NT2/D1 (cell line): ENCODE results near the gene PDZD8.

Experiments
- DNase-seq: peaks from one replicate; pipeline ENCODE4 v3.0.0-alpha.2; 2011; ENCODE audit warnings: low read depth, low spot score
- H3K27me3 ChIP-seq: 2 replicates; pipeline ENCODE4 v1.6.0; 2011; ENCODE audit warnings: mild to moderate bottlenecking; ENCODE audit not compliant: insufficient read length, insufficient read depth
- H3K36me3 ChIP-seq: 2 replicates; pipeline ENCODE4 v1.6.1; 2011; ENCODE audit warnings: mild to moderate bottlenecking, low read length, mixed read lengths; ENCODE audit not compliant: insufficient read depth, insufficient read length
- H3K4me1 ChIP-seq: 2 replicates; pipeline ENCODE4 v1.5.1; 2011; ENCODE audit not compliant: insufficient read depth, insufficient read length
- H3K4me3 ChIP-seq: 2 replicates; pipeline ENCODE4 v1.5.1; 2011; ENCODE audit warnings: low read depth; ENCODE audit not compliant: insufficient read length
- H3K9ac ChIP-seq: 2 replicates; pipeline ENCODE4 v1.6.0; 2011; ENCODE audit warnings: low read depth; ENCODE audit not compliant: insufficient read length
- H3K9me3 ChIP-seq: 2 replicates; pipeline ENCODE4 v1.5.1; 2011; ENCODE audit warnings: mild to moderate bottlenecking, low read length; ENCODE audit not compliant: insufficient read depth
- SUZ12 ChIP-seq: IDR thresholded peaks from 2 replicates; pipeline ENCODE4 v1.6.1; 2011; ENCODE audit not compliant: insufficient read length, insufficient read depth; ENCODE audit errors: extremely low read depth
- YY1 ChIP-seq: IDR thresholded peaks from 2 replicates; pipeline ENCODE4 v1.6.1; 2011; ENCODE audit not compliant: insufficient read length, insufficient read depth
- ZNF274 ChIP-seq: IDR thresholded peaks from 2 replicates; pipeline ENCODE4 v1.6.1; 2011; ENCODE audit warnings: mild to moderate bottlenecking, low read depth, low read length

PDZD8 gene

GRCh38 chr10:117386805-117387204 lies 11.6 kb upstream of the PDZD8 start:
- no peak for DNase-seq
- H3K4me3 ChIP-seq: no peak overlapping the region
- no peaks in the 10 kb centered on the region for H3K4me1 ChIP-seq
- TF ChIP-seq ZNF274 (no peak), YY1 (no peak), SUZ12 (no peak)
- no peaks in the 10 kb centered on the region for H3K9me3 ChIP-seq
- H3K9ac ChIP-seq: no peak overlapping the region
- H3K36me3 ChIP-seq: no peaks in the 10 kb centered on the region
- H3K27me3 ChIP-seq: no peaks in the 10 kb centered on the region

GRCh38 chr10:117382861-117383260 lies 7.6 kb upstream of the PDZD8 start:
- H3K4me1 ChIP-seq: no peaks in the 10 kb centered on the region
- H3K9me3 ChIP-seq: no peaks in the 10 kb centered on the region
- H3K36me3 ChIP-seq: no peaks in the 10 kb centered on the region
- no peaks in the 10 kb centered on the region for H3K27me3 ChIP-seq
- no peak overlapping the region for H3K9ac ChIP-seq
- DNase-seq: no peak
- TF ChIP-seq SUZ12: no peak
- TF ChIP-seq YY1: no peak
- no peak for TF ChIP-seq ZNF274
- H3K4me3 ChIP-seq: no peak overlapping the region

GRCh38 chr10:117374506-117375359 lies 507 bp downstream of the PDZD8 start:
- TF ChIP-seq SUZ12 (no peak), ZNF274 (no peak), YY1 (no peak)
- Histone ChIP-seq H3K9me3 (no peaks in the 10 kb centered on the region), H3K36me3 (no peaks in the 10 kb centered on the region), H3K4me1 (peaks cover 2% of the 10 kb centered on the region), H3K4me3 (peak overlapping the region; percentile 77), H3K27me3 (no peaks in the 10 kb centered on the region), H3K9ac (peak overlapping the region; percentile 90)
- no peak for DNase-seq

GRCh38 chr10:117373823-117374505 lies 1.3 kb downstream of the PDZD8 start:
- Histone ChIP-seq H3K36me3 (no peaks in the 10 kb centered on the region), H3K27me3 (no peaks in the 10 kb centered on the region), H3K9me3 (no peaks in the 10 kb centered on the region), H3K4me1 (peaks cover 2% of the 10 kb centered on the region), H3K4me3 (peak overlapping the region; percentile 77), H3K9ac (peak overlapping the region; percentile 90)
- TF ChIP-seq YY1: no peak
- no peak for TF ChIP-seq SUZ12
- no peak for TF ChIP-seq ZNF274
- no peak for DNase-seq

GRCh38 chr10:117370205-117370604 lies 5.0 kb downstream of the PDZD8 start:
- Histone ChIP-seq H3K36me3 (no peaks in the 10 kb centered on the region), H3K9me3 (no peaks in the 10 kb centered on the region), H3K9ac (no peak overlapping the region), H3K27me3 (no peaks in the 10 kb centered on the region), H3K4me3 (no peak overlapping the region), H3K4me1 (peaks cover 2% of the 10 kb centered on the region)
- TF ChIP-seq ZNF274 (no peak), SUZ12 (no peak), YY1 (no peak)
- DNase-seq: no peak

GRCh38 chr10:117367718-117368117 lies 7.5 kb downstream of the PDZD8 start:
- Histone ChIP-seq H3K4me1 (no peaks in the 10 kb centered on the region), H3K4me3 (no peak overlapping the region), H3K27me3 (no peaks in the 10 kb centered on the region), H3K9ac (no peak overlapping the region), H3K36me3 (no peaks in the 10 kb centered on the region), H3K9me3 (no peaks in the 10 kb centered on the region)
- DNase-seq: no peak
- TF ChIP-seq SUZ12 (no peak), ZNF274 (no peak), YY1 (no peak)

DNA sequence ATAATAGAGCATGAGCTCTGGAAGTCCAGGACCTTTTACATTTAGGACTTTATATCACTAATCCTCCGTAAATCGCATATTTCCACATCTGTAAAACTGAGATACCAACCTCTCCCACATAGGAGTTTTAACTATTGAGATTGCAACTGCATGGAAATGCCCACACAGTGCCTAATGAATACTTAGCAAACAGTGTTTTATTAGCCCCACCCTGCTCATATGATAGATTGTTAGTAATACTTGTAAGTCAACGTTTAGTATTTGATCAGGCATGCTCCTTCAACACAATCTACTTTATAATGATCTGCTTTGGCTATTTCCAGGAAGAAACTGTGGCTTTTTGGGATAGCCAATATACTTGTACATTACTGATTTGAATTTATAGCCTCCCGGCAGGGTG lies 8.5 kb downstream of the PDZD8 start:
- Histone ChIP-seq H3K4me3 (no peak overlapping the region), H3K36me3 (no peaks in the 10 kb centered on the region), H3K4me1 (no peaks in the 10 kb centered on the region), H3K9ac (no peak overlapping the region), H3K9me3 (no peaks in the 10 kb centered on the region), H3K27me3 (no peaks in the 10 kb centered on the region)
- no peak for DNase-seq
- no peak for TF ChIP-seq ZNF274
- TF ChIP-seq YY1: no peak
- no peak for TF ChIP-seq SUZ12
